HFFc6 (cell line): ENCODE measurements around the gene ERC2. TPM values are rescaled to one million over a fixed set of nuclear protein-coding genes. Genes with fewer than 3 reads are reported as not detected.

Experiments
- DNase-seq: peaks from one replicate; pipeline ENCODE4 v3.0.0-alpha.2; 2018
- H3K27ac Mint-ChIP-seq: 2 replicates; pipeline ENCODE4 v1.8.0; 2020; ENCODE audit warnings: mild to moderate bottlenecking, mixed read lengths
- H3K27me3 Mint-ChIP-seq: 2 replicates; pipeline ENCODE4 v1.8.0; 2021; ENCODE audit warnings: mild to moderate bottlenecking, moderate library complexity, mixed read lengths; ENCODE audit not compliant: insufficient read depth
- H3K36me3 Mint-ChIP-seq: 2 replicates; pipeline ENCODE4 v1.8.0; 2021; ENCODE audit warnings: low read depth, mixed read lengths
- H3K4me1 Mint-ChIP-seq: 2 replicates; pipeline ENCODE4 v1.8.0; 2020; ENCODE audit warnings: low read depth, mixed read lengths
- H3K4me3 Mint-ChIP-seq: 2 replicates; pipeline ENCODE4 v1.8.0; 2020; ENCODE audit warnings: mild to moderate bottlenecking, moderate library complexity, mixed read lengths
- H3K9me3 Mint-ChIP-seq: 2 replicates; pipeline ENCODE4 v1.8.0; 2020; ENCODE audit warnings: mild to moderate bottlenecking, mixed read lengths
- CTCF ChIP-seq: fragments of 200-600 bp; sonication (generic); IDR thresholded peaks from 2 replicates; pipeline ENCODE4 v1.5.0; 2021; ENCODE audit warnings: antibody characterized with exemption, mild to moderate bottlenecking
- total RNA-seq, 6 experiments: library from RNA; stranded (reverse); fragmentation: NEBNext Ultra II Directional; extraction: Animal tissue kit (Norgen Biotek cat#: 25700); gene quantifications; 2 replicates in 1 of 6; 3 replicates in 5 of 6; pipeline ENCODE4 v1.2.3, GENCODE V29; 2021

The ERC2 gene
- total RNA-seq, 6 experiments from 2014 or later = 0.11 TPM; not detected in 5

GRCh38 chr3:55827786-55828185 is 640.5 kb downstream of the ERC2 start:
- 0 out of 2 replicates have a peak, but pooled peaks cover 16% of the 10 kb centered on the region for H3K9me3 Mint-ChIP-seq
- H3K36me3 Mint-ChIP-seq = no peaks in the 10 kb centered on the region
- H3K27me3 Mint-ChIP-seq = no peaks in the 10 kb centered on the region
- DNase-seq = no peak
- H3K27ac Mint-ChIP-seq = no peak overlapping the region
- H3K4me1 Mint-ChIP-seq = no peaks in the 10 kb centered on the region
- no peak for TF ChIP-seq CTCF
- H3K4me3 Mint-ChIP-seq = no peak overlapping the region

- no peaks in the 10 kb centered on the region for H3K4me1 Mint-ChIP-seq
- no peak for DNase-seq
These were observed 641.4 kb downstream of the ERC2 start for GRCh38 chr3:55826731-55827496.

GRCh38 chr3:55826097-55826496 is 642.2 kb downstream of the ERC2 start:
- H3K27me3 Mint-ChIP-seq = no peaks in the 10 kb centered on the region
- 0 out of 2 replicates have a peak, but pooled peaks cover 16% of the 10 kb centered on the region for H3K9me3 Mint-ChIP-seq
- H3K27ac Mint-ChIP-seq = no peak overlapping the region
- no peak overlapping the region for H3K4me3 Mint-ChIP-seq
- H3K36me3 Mint-ChIP-seq = no peaks in the 10 kb centered on the region
- no peak for TF ChIP-seq CTCF
- DNase-seq = no peak
- no peaks in the 10 kb centered on the region for H3K4me1 Mint-ChIP-seq

More at GRCh38 chr3:55826731-55827496, 641.4 kb downstream of the ERC2 start:
- TF ChIP-seq CTCF = no peak
- no peaks in the 10 kb centered on the region for H3K27me3 Mint-ChIP-seq
- H3K9me3 Mint-ChIP-seq = 0 out of 2 replicates have a peak, but pooled peaks cover 16% of the 10 kb centered on the region
- no peak overlapping the region for H3K27ac Mint-ChIP-seq
- no peak overlapping the region for H3K4me3 Mint-ChIP-seq
- H3K36me3 Mint-ChIP-seq = no peaks in the 10 kb centered on the region

- no peaks in the 10 kb centered on the region for H3K4me1 Mint-ChIP-seq
- no peaks in the 10 kb centered on the region for H3K36me3 Mint-ChIP-seq
- H3K27ac Mint-ChIP-seq = no peak overlapping the region
- DNase-seq = no peak
- H3K4me3 Mint-ChIP-seq = no peak overlapping the region
- no peak for TF ChIP-seq CTCF
- no peaks in the 10 kb centered on the region for H3K27me3 Mint-ChIP-seq
- H3K9me3 Mint-ChIP-seq = peaks cover 12% of the 10 kb centered on the region; the same call in 1 of the 2 replicates
These were observed 643.9 kb downstream of the ERC2 start for GRCh38 chr3:55824406-55824805.

GRCh38 chr3:55823829-55824228 is 644.4 kb downstream of the ERC2 start:
- H3K4me1 Mint-ChIP-seq = no peaks in the 10 kb centered on the region
- peaks cover 6% of the 10 kb centered on the region; the same call in 1 of the 2 replicates for H3K9me3 Mint-ChIP-seq
- DNase-seq = no peak
- no peaks in the 10 kb centered on the region for H3K36me3 Mint-ChIP-seq
- no peak overlapping the region for H3K27ac Mint-ChIP-seq
- TF ChIP-seq CTCF = no peak
- no peak overlapping the region for H3K4me3 Mint-ChIP-seq
- H3K27me3 Mint-ChIP-seq = no peaks in the 10 kb centered on the region
